Bronchial epithelial cell (primary cell): ENCODE data around the gene RASEF. TPM values are rescaled to one million over a fixed set of nuclear protein-coding genes. Genes with fewer than 3 reads are reported as not detected.
"Not testable (repeated sequence)": the region's sequence is repeated elsewhere in the genome, so short reads cannot be mapped to it uniquely, and the experiment has no call there.

Source experiments
- DNase-seq: peaks from one replicate; pipeline ENCODE4 v3.0.0-alpha.2; 2010; ENCODE audit warnings: low read depth
- FAIRE-seq: peaks from 2 replicates; lab custom pipeline; 2011; peaks lifted over from hg19 to GRCh38; lab: Jason Lieb, UNC
- H3K27me3 ChIP-seq: 2 replicates; pipeline ENCODE4 v1.5.1; 2011; ENCODE audit warnings: low read length; ENCODE audit not compliant: control insufficient read depth, insufficient read depth
- H3K36me3 ChIP-seq: 2 replicates; pipeline ENCODE4 v1.5.1; 2011; ENCODE audit warnings: low read length; ENCODE audit not compliant: control insufficient read depth, insufficient read depth
- H3K4me3 ChIP-seq: 2 replicates; pipeline ENCODE4 v1.5.1; 2011; ENCODE audit warnings: mild to moderate bottlenecking, low read depth, low read length, control low read depth
- total RNA-seq: library from RNA; depleted of rRNA; stranded (reverse); fragments of >200 nt; gene quantifications from 2 replicates; pipeline ENCODE4 v1.2.1, GENCODE V29; 2014
- TF ChIP-seq, protein P1 (sequence below): IDR thresholded peaks from 2 replicates; pipeline ENCODE4 v1.5.1; 2011; ENCODE audit warnings: mild to moderate bottlenecking, moderate library complexity, low read length, control low read depth, inconsistent platforms; ENCODE audit not compliant: insufficient read depth, severe bottlenecking

The RASEF gene
- total RNA-seq, 1 donor from 2014 or later = 9.2 TPM

DNA sequence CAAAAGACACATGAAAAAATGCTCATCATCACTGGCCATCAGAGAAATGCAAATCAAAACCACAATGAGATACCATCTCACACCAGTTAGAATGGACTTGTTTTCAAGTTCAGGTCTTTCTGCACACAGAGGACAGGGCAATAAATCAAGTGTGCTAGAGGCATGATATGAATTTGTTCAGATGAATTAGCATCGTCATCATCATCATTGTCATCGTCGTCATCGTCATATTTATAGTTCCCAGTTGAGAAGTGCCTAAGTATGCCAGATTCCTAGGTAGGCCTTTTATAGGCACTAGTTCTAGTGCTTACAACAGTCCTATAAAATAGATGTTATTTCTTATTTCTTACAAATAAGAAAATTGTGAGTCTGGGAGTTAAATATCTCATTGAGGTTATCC is 34.7 kb upstream of the RASEF start:
- Histone ChIP-seq H3K36me3 (no peaks in the 10 kb centered on the region), H3K27me3 (no peaks in the 10 kb centered on the region), H3K4me3 (no peak overlapping the region)
- DNase-seq (no peak), FAIRE-seq (no peak)
- TF ChIP-seq, protein P1, sequence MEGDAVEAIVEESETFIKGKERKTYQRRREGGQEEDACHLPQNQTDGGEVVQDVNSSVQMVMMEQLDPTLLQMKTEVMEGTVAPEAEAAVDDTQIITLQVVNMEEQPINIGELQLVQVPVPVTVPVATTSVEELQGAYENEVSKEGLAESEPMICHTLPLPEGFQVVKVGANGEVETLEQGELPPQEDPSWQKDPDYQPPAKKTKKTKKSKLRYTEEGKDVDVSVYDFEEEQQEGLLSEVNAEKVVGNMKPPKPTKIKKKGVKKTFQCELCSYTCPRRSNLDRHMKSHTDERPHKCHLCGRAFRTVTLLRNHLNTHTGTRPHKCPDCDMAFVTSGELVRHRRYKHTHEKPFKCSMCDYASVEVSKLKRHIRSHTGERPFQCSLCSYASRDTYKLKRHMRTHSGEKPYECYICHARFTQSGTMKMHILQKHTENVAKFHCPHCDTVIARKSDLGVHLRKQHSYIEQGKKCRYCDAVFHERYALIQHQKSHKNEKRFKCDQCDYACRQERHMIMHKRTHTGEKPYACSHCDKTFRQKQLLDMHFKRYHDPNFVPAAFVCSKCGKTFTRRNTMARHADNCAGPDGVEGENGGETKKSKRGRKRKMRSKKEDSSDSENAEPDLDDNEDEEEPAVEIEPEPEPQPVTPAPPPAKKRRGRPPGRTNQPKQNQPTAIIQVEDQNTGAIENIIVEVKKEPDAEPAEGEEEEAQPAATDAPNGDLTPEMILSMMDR = no peak

DNA sequence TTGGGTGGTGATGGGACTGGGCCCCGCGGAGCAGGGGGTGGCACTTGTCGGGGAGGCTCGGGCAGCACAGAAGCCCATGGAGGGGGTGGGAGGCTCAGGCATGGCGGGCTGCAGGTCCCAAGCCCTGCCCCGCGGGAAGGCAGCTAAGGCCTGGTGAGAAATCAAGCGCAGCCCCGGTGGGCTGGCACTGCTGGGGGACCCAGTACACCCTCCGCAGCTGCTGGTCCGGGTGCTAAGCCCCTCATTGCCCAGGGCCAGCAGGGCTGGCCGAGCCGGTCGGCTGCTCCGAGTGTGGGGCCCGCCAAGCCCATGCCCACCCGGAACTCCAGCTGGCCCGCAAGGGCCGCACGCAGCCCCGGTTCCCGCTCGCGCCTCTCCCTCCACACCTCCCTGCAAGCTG is 30.4 kb upstream of the RASEF start:
- H3K4me3 ChIP-seq, H3K27me3 ChIP-seq, DNase-seq, FAIRE-seq, H3K36me3 ChIP-seq: not testable (repeated sequence)

DNA sequence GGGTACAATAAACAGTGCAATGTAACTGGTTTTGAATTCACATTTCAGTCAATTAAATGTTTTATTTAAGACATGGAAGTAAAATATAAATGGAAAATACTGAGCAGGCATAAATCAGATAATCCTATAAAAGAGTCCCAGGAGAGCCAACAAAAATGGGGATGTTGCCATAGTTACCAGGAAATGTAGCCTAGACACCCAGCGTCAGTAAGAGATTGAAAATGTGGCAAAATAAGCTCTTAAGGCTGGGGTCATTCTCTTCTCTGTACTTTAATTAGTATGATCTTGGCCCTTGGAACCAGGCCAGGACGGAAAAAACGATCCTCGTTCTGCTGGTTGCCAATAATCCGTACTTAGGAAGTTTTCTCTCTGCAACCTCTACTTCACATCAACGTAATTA is 18.9 kb upstream of the RASEF start:
- FAIRE-seq (no peak), DNase-seq (no peak)
- Histone ChIP-seq H3K27me3 (no peaks in the 10 kb centered on the region), H3K36me3 (no peaks in the 10 kb centered on the region), H3K4me3 (no peak overlapping the region)
- TF ChIP-seq, protein P1 = no peak

DNA sequence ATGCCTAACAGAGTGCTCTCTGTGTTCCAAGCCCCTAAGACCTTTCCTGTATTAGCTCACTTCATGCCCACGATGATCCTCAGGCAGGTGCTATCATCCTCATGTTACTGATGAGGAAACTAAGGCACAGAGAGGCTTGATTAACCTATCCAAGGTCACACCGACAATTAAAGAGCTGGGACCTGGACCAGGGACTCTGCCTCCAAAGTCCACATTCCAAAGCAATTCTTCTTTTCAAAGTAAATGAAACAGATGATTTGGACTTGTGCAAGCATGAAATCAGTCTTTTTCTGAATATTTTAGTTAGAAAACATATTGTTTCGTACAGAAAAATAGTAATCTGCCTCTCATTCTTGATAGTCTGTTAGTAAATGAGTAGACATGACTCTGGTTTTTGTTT is 18.1 kb upstream of the RASEF start:
- Histone ChIP-seq H3K36me3 (no peaks in the 10 kb centered on the region), H3K27me3 (no peaks in the 10 kb centered on the region), H3K4me3 (no peak overlapping the region)
- no peak for DNase-seq
- TF ChIP-seq, protein P1 = no peak
- no peak for FAIRE-seq

DNA sequence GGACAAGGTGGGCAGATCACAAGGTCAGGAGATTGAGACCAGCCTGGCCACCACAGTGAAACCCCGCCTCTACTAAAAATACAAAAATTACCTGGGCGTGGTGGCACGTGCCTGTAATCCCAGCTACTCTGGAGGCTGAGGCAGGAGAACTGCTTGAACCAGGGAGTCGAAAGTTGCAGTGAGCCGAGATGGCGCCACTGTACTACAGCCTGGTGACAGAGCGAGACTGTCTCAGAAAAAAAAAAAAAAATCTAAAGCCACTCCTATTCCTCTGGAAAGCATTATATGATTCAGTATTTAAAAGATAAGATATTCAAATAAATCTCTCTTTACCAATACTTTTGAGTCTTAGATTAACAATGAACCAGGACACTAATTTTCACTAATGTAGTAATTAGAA is 13.0 kb upstream of the RASEF start:
- H3K36me3 ChIP-seq, H3K4me3 ChIP-seq, H3K27me3 ChIP-seq, FAIRE-seq, DNase-seq: not testable (repeated sequence)

DNA sequence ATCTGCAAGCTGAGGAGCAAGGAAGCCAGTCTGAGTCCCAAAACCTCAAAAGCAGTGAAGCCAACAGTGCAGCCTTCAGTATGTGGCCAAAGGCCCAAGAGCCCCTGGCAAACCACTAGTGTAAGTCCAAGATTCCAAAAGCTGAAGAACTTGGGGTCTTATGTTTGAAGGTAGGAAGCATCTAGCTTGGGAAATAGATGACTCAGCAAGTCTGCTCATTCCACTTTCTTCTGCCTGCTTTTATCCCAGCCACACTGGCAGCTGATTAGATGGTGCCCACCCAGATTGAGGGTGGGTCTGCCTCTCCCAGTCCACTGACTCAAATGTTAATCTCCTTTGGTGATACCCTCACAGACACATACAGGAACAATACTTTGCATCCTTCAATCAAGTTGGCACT is 9.6 kb upstream of the RASEF start:
- FAIRE-seq, H3K27me3 ChIP-seq, H3K36me3 ChIP-seq, DNase-seq, H3K4me3 ChIP-seq: not testable (repeated sequence)

DNA sequence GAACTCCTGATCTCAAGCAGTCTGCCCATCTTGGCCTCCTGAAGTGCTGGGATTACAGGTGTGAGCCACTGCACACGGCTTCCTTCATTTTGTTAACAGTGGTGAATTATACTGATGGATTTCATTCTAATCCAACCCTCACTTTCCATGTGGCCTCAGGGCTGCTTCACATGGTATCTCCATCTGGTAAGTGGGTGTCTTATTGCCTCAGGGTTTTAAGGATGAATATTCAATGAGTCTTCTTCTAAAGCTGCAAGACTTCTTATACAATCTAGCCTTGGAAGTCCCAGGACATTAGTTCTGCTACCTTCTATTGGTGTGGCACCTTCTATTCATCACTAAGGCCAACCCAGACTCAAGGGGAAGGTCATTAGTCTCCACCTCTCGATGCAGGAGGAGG is 8.7 kb upstream of the RASEF start:
- DNase-seq (no peak), FAIRE-seq (no peak)
- H3K36me3 ChIP-seq = no peaks in the 10 kb centered on the region
- no peaks in the 10 kb centered on the region for H3K27me3 ChIP-seq
- H3K4me3 ChIP-seq = no peak overlapping the region
- TF ChIP-seq, protein P1 = no peak
